IMR-90 (cell line): ENCODE data around the gene ZMIZ2. TPM values are rescaled to one million over a fixed set of nuclear protein-coding genes. Genes with fewer than 3 reads are reported as not detected.

Experiments
- ATAC-seq: fragments of 200-7000 bp; cut with Tn5 transposase; 2 replicates; pipeline ENCODE4 v1.9.1; 2020; ENCODE audit warnings: low read depth, mild to moderate bottlenecking, moderate library complexity
- BruUV-seq: library from RNA; stranded (reverse); fragments of 400-500 nt; replicated peaks from 2 replicates; lab custom pipeline; 2021; lab: Mats Ljungman, UMichigan
- CTCF ChIA-PET: fragments of 300-600 bp; formaldehyde crosslinking; extraction: SDS; loops from one replicate; lab custom pipeline; 2021; ENCODE audit warnings: antibody characterized with exemption; lab: Yijun Ruan, JAX
- POLR2A ChIA-PET: fragments of 300-600 bp; sonication (Branson Sonifier 250); formaldehyde crosslinking; loops from one replicate; lab custom pipeline; 2022; ENCODE audit warnings: antibody characterized with exemption; ENCODE audit not compliant: unreplicated experiment; lab: Charles Lee
- DNase-seq: peaks from one replicate; pipeline ENCODE4 v3.0.0; 2013
- H2AFZ ChIP-seq: replicated peaks from 2 replicates; pipeline ENCODE3; 2013; ENCODE audit warnings: low read length, mild to moderate bottlenecking; ENCODE audit not compliant: poor library complexity
- H2AK5ac ChIP-seq: 2 replicates; pipeline ENCODE4 v1.6.1; 2013; ENCODE audit warnings: low read depth, low read length, inconsistent platforms
- H2AK9ac ChIP-seq: replicated peaks from 2 replicates; pipeline ENCODE3; 2013; ENCODE audit warnings: mild to moderate bottlenecking, low read depth, low read length, moderate library complexity; ENCODE audit not compliant: poor library complexity
- H2BK120ac ChIP-seq: 2 replicates; pipeline ENCODE4 v1.6.1; 2013; ENCODE audit warnings: low read depth, low read length, inconsistent platforms
- H2BK15ac ChIP-seq: 3 replicates; pipeline ENCODE4 v1.6.1; 2013; ENCODE audit warnings: low read depth, low read length, inconsistent platforms
- H2BK20ac ChIP-seq: 2 replicates; pipeline ENCODE4 v1.6.1; 2013; ENCODE audit warnings: low read depth, mild to moderate bottlenecking, inconsistent platforms, low read length, moderate library complexity
- H2BK5ac ChIP-seq: 2 replicates; pipeline ENCODE4 v1.6.1; 2013; ENCODE audit warnings: mild to moderate bottlenecking, low read depth, low read length, inconsistent platforms; ENCODE audit not compliant: poor library complexity, severe bottlenecking
- H3K14ac ChIP-seq: replicated peaks from 2 replicates; pipeline ENCODE4 v1.6.1; 2013; ENCODE audit warnings: low read depth, low read length, inconsistent platforms
- H3K18ac ChIP-seq: 2 replicates; pipeline ENCODE4 v1.6.1; 2013; ENCODE audit warnings: low read depth, low read length, control low read depth
- H3K23ac ChIP-seq: 2 replicates; pipeline ENCODE4 v1.6.1; 2013; ENCODE audit warnings: low read depth, low read length, inconsistent platforms
- H3K27ac ChIP-seq: 2 replicates; pipeline ENCODE4 v1.5.1; 2013; ENCODE audit warnings: mild to moderate bottlenecking, control low read depth, low read length; ENCODE audit not compliant: insufficient read depth
- H3K27me3 ChIP-seq: 2 replicates; pipeline ENCODE4 v1.6.1; 2013; ENCODE audit warnings: low read length; ENCODE audit not compliant: control insufficient read depth, insufficient read depth
- H3K36me3 ChIP-seq: 2 replicates; pipeline ENCODE4 v1.6.1; 2013; ENCODE audit warnings: low read length, mixed read lengths; ENCODE audit not compliant: control insufficient read depth, insufficient read depth
- H3K4ac ChIP-seq: 2 replicates; pipeline ENCODE4 v1.6.1; 2013; ENCODE audit warnings: low read depth, low read length, inconsistent platforms
- H3K4me1 ChIP-seq: 2 replicates; pipeline ENCODE4 v1.6.1; 2013; ENCODE audit warnings: low read length, mixed read lengths; ENCODE audit not compliant: control insufficient read depth, insufficient read depth
- H3K4me2 ChIP-seq: 2 replicates; pipeline ENCODE4 v1.6.1; 2013; ENCODE audit warnings: low read depth, mild to moderate bottlenecking, control low read depth, low read length, moderate library complexity
- H3K4me3 ChIP-seq: 2 replicates; pipeline ENCODE4 v1.5.1; 2013; ENCODE audit warnings: low read depth, mild to moderate bottlenecking, control low read depth, low read length, moderate library complexity; ENCODE audit not compliant: insufficient read depth
- H3K56ac ChIP-seq: 2 replicates; pipeline ENCODE4 v1.6.1; 2013; ENCODE audit warnings: low read length, inconsistent platforms; ENCODE audit not compliant: insufficient read depth; ENCODE audit errors: extremely low read depth
- H3K79me1 ChIP-seq, 2 experiments: 2 replicates each; pipeline ENCODE4 v1.6.1; 2013; ENCODE audit warnings: low read length in 2 of 2, inconsistent platforms in 1 of 2, low read depth in 1 of 2
- H3K9ac ChIP-seq: 2 replicates; pipeline ENCODE4 v1.6.1; 2013; ENCODE audit warnings: low read depth, low read length, control low read depth
- H3K9me1 ChIP-seq: 2 replicates; pipeline ENCODE4 v1.6.1; 2013; ENCODE audit warnings: low read length, inconsistent platforms; ENCODE audit not compliant: insufficient read depth
- H3K9me3 ChIP-seq: 2 replicates; pipeline ENCODE4 v1.6.1; 2013; ENCODE audit warnings: low read length; ENCODE audit not compliant: control insufficient read depth, insufficient read depth
- H4K20me1 ChIP-seq: 2 replicates; pipeline ENCODE4 v1.6.1; 2013; ENCODE audit warnings: low read length, inconsistent platforms; ENCODE audit not compliant: insufficient read depth
- H4K5ac ChIP-seq: 2 replicates; pipeline ENCODE4 v1.6.1; 2013; ENCODE audit warnings: mild to moderate bottlenecking, low read depth, low read length, control low read depth
- H4K8ac ChIP-seq, 2 experiments: 2 replicates each; pipeline ENCODE4 v1.6.1; 2013; ENCODE audit warnings: low read depth in 2 of 2, low read length in 2 of 2, control low read depth in 1 of 2, inconsistent platforms in 1 of 2
- H4K91ac ChIP-seq: 2 replicates; pipeline ENCODE4 v1.6.1; 2013; ENCODE audit warnings: low read depth, low read length, inconsistent platforms; ENCODE audit not compliant: insufficient read depth
- BHLHE40 ChIP-seq: fragments of 150-350 bp; IDR thresholded peaks from 2 replicates; pipeline ENCODE4 v1.6.1; 2016; ENCODE audit warnings: mild to moderate bottlenecking, low read depth, low read length
- CEBPB ChIP-seq: IDR thresholded peaks from 2 replicates; pipeline ENCODE4 v1.6.1; 2012; ENCODE audit warnings: low read depth, low read length, improper control_type of control experiment
- MAFK ChIP-seq: IDR thresholded peaks from 2 replicates; pipeline ENCODE4 v1.6.1; 2012; ENCODE audit warnings: low read depth, low read length, improper control_type of control experiment
- NFE2L2 ChIP-seq: fragments of 150-350 bp; IDR thresholded peaks from 2 replicates; pipeline ENCODE4 v1.6.1; 2016; ENCODE audit warnings: low read depth, mild to moderate bottlenecking, low read length
- RAD21 ChIP-seq: IDR thresholded peaks from 2 replicates; pipeline ENCODE4 v1.6.1; 2012; ENCODE audit warnings: low read length, improper control_type of control experiment
- RCOR1 ChIP-seq: IDR thresholded peaks from 2 replicates; pipeline ENCODE4 v1.6.1; 2012; ENCODE audit warnings: mild to moderate bottlenecking, low read length, improper control_type of control experiment; ENCODE audit not compliant: insufficient replicate concordance
- WGBS, 2 experiments: methylation state at CpG; one replicate each; pipeline versions ENCODE4 v1.1.5 to v1.1.7; 2013; ENCODE audit warnings: missing lambda C conversion rate in 2 of 2; ENCODE audit not compliant: insufficient read length in 1 of 2; ENCODE audit errors: extremely low coverage in 2 of 2; 5-methylcytosine and 5-hydroxymethylcytosine counted together
- dilution Hi-C: fragments of 300-500 bp; cut with HindIII; formaldehyde crosslinking; loops from one replicate; pipeline ENCODE4 v1.14.3; 2018; ENCODE audit warnings: low sequenced_read_pairs; ENCODE audit not compliant: unreplicated experiment
- in situ Hi-C: fragments of 300-500 bp; cut with MboI; formaldehyde crosslinking; loops from 3 replicates; pipeline ENCODE4 v1.14.3; 2019; ENCODE audit warnings: low sequenced_read_pairs, inconsistent platforms, mixed read lengths
- intact Hi-C: fragments of 100-400 bp; cut with micrococcal nuclease; formaldehyde crosslinking; loops from 2 replicates; pipeline ENCODE4 v1.10.0; 2022
- polyA plus RNA-seq, 3 experiments: library from polyadenylated mRNA; depleted of rRNA; stranded (reverse); fragments of >200 nt; gene quantifications; 2 replicates each; pipeline ENCODE4 v1.2.3, GENCODE V29; 2012; ENCODE audit warnings: low replicate concordance in 1 of 3
- total RNA-seq: library from RNA; depleted of rRNA; stranded (reverse); fragments of >200 nt; gene quantifications from 2 replicates; pipeline ENCODE4 v1.2.3, GENCODE V29; 2012
- TF ChIP-seq, protein P1 (sequence below): conservative IDR thresholded peaks from 2 replicates; pipeline ENCODE4 v1.5.1; 2012; ENCODE audit warnings: mild to moderate bottlenecking, low read depth, low read length, improper control_type of control experiment
- TF ChIP-seq, protein P2 (sequence below): fragments of 150-350 bp; IDR thresholded peaks from 2 replicates; pipeline ENCODE4 v1.6.1; 2017; ENCODE audit warnings: mild to moderate bottlenecking, antibody characterized with exemption, low read length, low read depth
- TF ChIP-seq, protein P3 (sequence below): fragments of 150-350 bp; IDR thresholded peaks from 2 replicates; pipeline ENCODE4 v1.6.1; 2016; ENCODE audit warnings: low read depth, mild to moderate bottlenecking, low read length, moderate library complexity, borderline replicate concordance

The ZMIZ2 gene
- total and polyA plus RNA-seq, 2 of the 4 experiments (the other 2 are of a cell fraction) = 3.0 to 24.0 TPM

DNA sequence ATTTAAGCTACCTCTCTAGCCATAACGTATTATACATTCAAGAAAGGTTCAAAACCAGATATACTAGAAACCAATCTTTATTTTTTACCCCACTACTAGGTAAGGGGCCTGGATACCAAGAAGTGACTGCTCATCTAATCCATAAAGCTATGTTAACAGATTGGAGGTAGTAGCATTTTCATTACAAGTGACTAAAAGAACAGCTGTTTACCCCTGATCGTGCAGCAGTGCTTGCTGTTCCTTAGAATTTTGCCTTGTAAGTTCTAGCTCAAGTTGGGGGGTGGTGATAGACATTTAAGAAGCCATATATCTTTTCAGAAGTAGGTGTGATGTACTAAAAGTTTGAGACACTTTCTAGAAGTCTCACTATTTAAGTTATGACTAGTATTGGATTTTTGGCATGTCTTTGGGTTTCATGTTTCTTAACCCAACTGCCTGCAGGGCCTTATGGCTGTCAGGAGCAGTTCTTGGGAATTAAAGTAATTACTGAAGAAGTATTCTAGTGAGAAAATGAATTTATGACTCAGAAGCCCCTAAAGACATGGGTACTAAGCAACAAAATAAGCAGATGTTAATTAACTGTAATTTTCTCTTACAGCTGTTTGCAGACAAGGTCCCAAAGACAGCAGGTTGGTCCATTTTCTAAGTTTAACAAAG lies 50.1 kb downstream of the ZMIZ2 start (continued):
- TF ChIP-seq, protein P1, sequence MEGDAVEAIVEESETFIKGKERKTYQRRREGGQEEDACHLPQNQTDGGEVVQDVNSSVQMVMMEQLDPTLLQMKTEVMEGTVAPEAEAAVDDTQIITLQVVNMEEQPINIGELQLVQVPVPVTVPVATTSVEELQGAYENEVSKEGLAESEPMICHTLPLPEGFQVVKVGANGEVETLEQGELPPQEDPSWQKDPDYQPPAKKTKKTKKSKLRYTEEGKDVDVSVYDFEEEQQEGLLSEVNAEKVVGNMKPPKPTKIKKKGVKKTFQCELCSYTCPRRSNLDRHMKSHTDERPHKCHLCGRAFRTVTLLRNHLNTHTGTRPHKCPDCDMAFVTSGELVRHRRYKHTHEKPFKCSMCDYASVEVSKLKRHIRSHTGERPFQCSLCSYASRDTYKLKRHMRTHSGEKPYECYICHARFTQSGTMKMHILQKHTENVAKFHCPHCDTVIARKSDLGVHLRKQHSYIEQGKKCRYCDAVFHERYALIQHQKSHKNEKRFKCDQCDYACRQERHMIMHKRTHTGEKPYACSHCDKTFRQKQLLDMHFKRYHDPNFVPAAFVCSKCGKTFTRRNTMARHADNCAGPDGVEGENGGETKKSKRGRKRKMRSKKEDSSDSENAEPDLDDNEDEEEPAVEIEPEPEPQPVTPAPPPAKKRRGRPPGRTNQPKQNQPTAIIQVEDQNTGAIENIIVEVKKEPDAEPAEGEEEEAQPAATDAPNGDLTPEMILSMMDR = no peak

DNA sequence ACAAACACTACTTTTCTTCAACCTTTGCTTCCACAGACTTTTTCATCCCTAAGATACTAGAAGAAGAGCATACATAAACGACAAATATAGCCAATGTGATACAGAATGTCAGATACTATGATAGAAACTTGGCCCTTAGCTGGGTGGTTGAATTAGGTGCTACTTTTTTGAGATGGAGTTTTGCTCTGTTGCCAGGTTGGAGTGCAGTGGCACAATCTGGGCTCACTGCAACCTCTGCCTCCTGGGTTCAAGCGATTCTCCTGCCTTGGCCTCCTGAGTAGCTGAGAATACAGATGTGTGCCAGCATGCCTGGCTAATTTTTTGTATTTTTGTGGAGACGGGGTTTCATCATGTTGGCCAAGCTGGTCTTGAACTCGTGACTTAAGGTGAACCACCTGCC lies 51.3 kb downstream of the ZMIZ2 start:
- Histone ChIP-seq H2AFZ (no peak overlapping the region), H3K4me3 (no peak overlapping the region), H3K27ac (no peak overlapping the region), H2AK9ac (no peak overlapping the region), H2BK120ac (no peak overlapping the region), H2BK5ac (no peak overlapping the region), H3K4ac (no peak overlapping the region), H3K4me1 (peaks cover 2% of the 10 kb centered on the region; the same call in 1 of the 2 replicates), H4K91ac (no peak overlapping the region), H2BK15ac (no peak overlapping the region), H2BK20ac (no peak overlapping the region), H4K20me1 (peaks cover 75% of the 10 kb centered on the region), H3K4me2 (no peak overlapping the region), H3K14ac (no peak overlapping the region), H4K8ac (no peak overlapping the region), H3K36me3 (peaks cover 42% of the 10 kb centered on the region), H3K79me1 (peaks cover 10 to 58% of the 10 kb centered on the region in 2 experiments; a peak in 3 of 4 replicates), H3K9ac (no peak overlapping the region), H3K56ac (no peak overlapping the region), H4K5ac (no peak overlapping the region), H3K27me3 (no peaks in the 10 kb centered on the region), H3K23ac (no peak overlapping the region), H2AK5ac (no peak overlapping the region), H3K9me3 (no peaks in the 10 kb centered on the region), H3K9me1 (peaks cover 12% of the 10 kb centered on the region), H3K18ac (no peak overlapping the region)
- 100% methylated on average over 2 of the region's 4 CpGs; no CpG with 5 or more reads in 1 of the 2 experiments for WGBS, 2 experiments
- intact Hi-C loops = loop anchor here (5.0 kb wide), 2 partner anchors 122 to 337 kb away; no protein-coding TSS in a partner anchor
- dilution Hi-C loops = no loop called here
- in situ Hi-C loops = no loop called here
- ChIA-PET POLR2A (interaction anchor here (0.5 kb wide), 1 partner anchor 221 kb away, joined by 4 read pairs; no protein-coding TSS in a partner anchor), CTCF (no interaction called here)
- ATAC-seq = no peak
- DNase-seq = no peak
- BruUV-seq = no TSS peak
- no peak for TF ChIP-seq RCOR1
- TF ChIP-seq RAD21 = no peak
- no peak for TF ChIP-seq BHLHE40
- TF ChIP-seq, protein P1 = no peak
- TF ChIP-seq CEBPB = no peak
- TF ChIP-seq, protein P2, sequence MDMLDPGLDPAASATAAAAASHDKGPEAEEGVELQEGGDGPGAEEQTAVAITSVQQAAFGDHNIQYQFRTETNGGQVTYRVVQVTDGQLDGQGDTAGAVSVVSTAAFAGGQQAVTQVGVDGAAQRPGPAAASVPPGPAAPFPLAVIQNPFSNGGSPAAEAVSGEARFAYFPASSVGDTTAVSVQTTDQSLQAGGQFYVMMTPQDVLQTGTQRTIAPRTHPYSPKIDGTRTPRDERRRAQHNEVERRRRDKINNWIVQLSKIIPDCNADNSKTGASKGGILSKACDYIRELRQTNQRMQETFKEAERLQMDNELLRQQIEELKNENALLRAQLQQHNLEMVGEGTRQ = no peak
- TF ChIP-seq MAFK = no peak
- TF ChIP-seq, protein P3, sequence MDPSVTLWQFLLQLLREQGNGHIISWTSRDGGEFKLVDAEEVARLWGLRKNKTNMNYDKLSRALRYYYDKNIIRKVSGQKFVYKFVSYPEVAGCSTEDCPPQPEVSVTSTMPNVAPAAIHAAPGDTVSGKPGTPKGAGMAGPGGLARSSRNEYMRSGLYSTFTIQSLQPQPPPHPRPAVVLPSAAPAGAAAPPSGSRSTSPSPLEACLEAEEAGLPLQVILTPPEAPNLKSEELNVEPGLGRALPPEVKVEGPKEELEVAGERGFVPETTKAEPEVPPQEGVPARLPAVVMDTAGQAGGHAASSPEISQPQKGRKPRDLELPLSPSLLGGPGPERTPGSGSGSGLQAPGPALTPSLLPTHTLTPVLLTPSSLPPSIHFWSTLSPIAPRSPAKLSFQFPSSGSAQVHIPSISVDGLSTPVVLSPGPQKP = no peak
- no peak for TF ChIP-seq NFE2L2
